ENCODE results near the gene SNUPN.

GRCh38 chr15:75594276-75594675 is 31.2 kb downstream of the SNUPN start:
- no peak for TF ChIP-seq POLR2AphosphoS5 (IDR thresholded peaks at IDR 0.05; ENCODE audit: borderline replicate concordance, low read depth, low read length)
- TF ChIP-seq EZH2 (IDR thresholded peaks at IDR 0.05): no peak
